C4-2B (cell line): Measurements from ENCODE around the gene SH3BP5.

Source experiments
- ZFX ChIP-seq: fragments of 450-650 bp; IDR thresholded peaks from 2 replicates; pipeline ENCODE4 v1.6.1; 2017
- TF ChIP-seq, protein P1 (sequence below): fragments of 450-650 bp; conservative IDR thresholded peaks from 2 replicates; pipeline ENCODE4 v1.5.1; 2017; ENCODE audit warnings: mild to moderate bottlenecking

GRCh38 chr3:15312550-15312949 is 19.8 kb downstream of the SH3BP5 start:
- TF ChIP-seq, protein P1, sequence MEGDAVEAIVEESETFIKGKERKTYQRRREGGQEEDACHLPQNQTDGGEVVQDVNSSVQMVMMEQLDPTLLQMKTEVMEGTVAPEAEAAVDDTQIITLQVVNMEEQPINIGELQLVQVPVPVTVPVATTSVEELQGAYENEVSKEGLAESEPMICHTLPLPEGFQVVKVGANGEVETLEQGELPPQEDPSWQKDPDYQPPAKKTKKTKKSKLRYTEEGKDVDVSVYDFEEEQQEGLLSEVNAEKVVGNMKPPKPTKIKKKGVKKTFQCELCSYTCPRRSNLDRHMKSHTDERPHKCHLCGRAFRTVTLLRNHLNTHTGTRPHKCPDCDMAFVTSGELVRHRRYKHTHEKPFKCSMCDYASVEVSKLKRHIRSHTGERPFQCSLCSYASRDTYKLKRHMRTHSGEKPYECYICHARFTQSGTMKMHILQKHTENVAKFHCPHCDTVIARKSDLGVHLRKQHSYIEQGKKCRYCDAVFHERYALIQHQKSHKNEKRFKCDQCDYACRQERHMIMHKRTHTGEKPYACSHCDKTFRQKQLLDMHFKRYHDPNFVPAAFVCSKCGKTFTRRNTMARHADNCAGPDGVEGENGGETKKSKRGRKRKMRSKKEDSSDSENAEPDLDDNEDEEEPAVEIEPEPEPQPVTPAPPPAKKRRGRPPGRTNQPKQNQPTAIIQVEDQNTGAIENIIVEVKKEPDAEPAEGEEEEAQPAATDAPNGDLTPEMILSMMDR, result no peak
- TF ChIP-seq ZFX, result no peak
